ENCODE results near the gene TMEM53. TPM values are rescaled to one million over a fixed set of nuclear protein-coding genes. Genes with fewer than 3 reads are reported as not detected.

Gene TMEM53
- total RNA-seq, 1 experiment from 2014 or later, result 22.9 TPM

DNA sequence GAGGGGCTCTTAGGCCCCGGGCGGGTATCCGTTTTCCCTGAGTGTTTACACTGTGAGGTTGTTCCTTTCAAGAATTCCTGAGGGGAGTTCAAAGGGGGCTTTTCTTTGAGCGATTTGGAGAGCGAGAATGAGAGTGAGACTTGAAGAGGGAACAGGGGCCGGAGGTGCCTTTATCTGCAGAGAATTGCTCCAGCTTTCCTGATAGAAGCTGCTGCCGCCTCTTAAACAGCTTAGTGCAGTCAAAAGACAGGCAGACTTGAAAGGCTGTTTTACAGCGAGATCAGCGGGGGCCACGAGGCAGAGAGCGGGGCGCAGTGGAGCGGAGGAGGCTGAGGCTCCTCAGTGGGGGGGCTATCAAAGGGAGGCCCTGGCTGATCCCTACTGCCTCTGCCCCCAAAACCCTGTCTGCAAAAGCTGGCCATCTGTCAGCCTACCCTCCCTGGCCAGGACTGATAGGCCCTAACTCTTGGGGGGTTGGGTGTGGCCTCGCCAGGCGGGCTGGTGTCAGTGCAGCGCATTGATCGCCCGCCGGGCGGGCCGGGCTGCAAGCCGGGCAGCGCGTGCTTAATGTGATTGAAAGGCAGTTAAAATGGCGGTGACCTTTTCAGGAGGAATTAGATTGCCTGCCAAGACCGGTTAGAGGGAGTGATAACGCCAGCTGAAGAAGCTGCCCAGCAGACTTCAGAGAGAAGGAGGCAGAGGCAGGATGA is 36.4 kb downstream of the TMEM53 start:
- H3K36me3 ChIP-seq (ENCODE audit: control insufficient read depth, insufficient read depth, low read length), result peaks cover 10% of the 10 kb centered on the region
- no TSS peak for BruUV-seq (replicated peaks)
- TF ChIP-seq, protein P1, sequence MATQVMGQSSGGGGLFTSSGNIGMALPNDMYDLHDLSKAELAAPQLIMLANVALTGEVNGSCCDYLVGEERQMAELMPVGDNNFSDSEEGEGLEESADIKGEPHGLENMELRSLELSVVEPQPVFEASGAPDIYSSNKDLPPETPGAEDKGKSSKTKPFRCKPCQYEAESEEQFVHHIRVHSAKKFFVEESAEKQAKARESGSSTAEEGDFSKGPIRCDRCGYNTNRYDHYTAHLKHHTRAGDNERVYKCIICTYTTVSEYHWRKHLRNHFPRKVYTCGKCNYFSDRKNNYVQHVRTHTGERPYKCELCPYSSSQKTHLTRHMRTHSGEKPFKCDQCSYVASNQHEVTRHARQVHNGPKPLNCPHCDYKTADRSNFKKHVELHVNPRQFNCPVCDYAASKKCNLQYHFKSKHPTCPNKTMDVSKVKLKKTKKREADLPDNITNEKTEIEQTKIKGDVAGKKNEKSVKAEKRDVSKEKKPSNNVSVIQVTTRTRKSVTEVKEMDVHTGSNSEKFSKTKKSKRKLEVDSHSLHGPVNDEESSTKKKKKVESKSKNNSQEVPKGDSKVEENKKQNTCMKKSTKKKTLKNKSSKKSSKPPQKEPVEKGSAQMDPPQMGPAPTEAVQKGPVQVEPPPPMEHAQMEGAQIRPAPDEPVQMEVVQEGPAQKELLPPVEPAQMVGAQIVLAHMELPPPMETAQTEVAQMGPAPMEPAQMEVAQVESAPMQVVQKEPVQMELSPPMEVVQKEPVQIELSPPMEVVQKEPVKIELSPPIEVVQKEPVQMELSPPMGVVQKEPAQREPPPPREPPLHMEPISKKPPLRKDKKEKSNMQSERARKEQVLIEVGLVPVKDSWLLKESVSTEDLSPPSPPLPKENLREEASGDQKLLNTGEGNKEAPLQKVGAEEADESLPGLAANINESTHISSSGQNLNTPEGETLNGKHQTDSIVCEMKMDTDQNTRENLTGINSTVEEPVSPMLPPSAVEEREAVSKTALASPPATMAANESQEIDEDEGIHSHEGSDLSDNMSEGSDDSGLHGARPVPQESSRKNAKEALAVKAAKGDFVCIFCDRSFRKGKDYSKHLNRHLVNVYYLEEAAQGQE (IDR thresholded peaks at IDR 0.05; ENCODE audit: insufficient read depth in 1 of 2, low read depth in 2 of 2, low read length in 1 of 2), result no peak
- no peak for TF ChIP-seq TCF7L2 (IDR thresholded peaks at IDR 0.05; ENCODE audit: low read depth, low read length)
- TF ChIP-seq SIN3A (IDR thresholded peaks at IDR 0.05; ENCODE audit: borderline replicate concordance, insufficient read depth, low read depth, low read length), result no peak
- TF ChIP-seq, protein P2, sequence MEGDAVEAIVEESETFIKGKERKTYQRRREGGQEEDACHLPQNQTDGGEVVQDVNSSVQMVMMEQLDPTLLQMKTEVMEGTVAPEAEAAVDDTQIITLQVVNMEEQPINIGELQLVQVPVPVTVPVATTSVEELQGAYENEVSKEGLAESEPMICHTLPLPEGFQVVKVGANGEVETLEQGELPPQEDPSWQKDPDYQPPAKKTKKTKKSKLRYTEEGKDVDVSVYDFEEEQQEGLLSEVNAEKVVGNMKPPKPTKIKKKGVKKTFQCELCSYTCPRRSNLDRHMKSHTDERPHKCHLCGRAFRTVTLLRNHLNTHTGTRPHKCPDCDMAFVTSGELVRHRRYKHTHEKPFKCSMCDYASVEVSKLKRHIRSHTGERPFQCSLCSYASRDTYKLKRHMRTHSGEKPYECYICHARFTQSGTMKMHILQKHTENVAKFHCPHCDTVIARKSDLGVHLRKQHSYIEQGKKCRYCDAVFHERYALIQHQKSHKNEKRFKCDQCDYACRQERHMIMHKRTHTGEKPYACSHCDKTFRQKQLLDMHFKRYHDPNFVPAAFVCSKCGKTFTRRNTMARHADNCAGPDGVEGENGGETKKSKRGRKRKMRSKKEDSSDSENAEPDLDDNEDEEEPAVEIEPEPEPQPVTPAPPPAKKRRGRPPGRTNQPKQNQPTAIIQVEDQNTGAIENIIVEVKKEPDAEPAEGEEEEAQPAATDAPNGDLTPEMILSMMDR (IDR thresholded peaks at IDR 0.05), result no peak
- no peak for TF ChIP-seq POLR2AphosphoS5 (IDR thresholded peaks at IDR 0.05; ENCODE audit: low read depth, low read length)
- in situ Hi-C loops (cut with HindIII; ENCODE audit: low pct_unique_long_range_greater_than_20kb, low sequenced_read_pairs), result no loop called here
- H3K4me3 ChIP-seq (ENCODE audit: low read depth in 2 of 2, low read length in 2 of 2), result no peak overlapping the region
- no peaks in the 10 kb centered on the region for H3K9me3 ChIP-seq (ENCODE audit: control insufficient read depth, insufficient read depth, low read depth, low read length)
- POLR2A ChIA-PET, result interaction anchor here (0.6 kb wide), 1 partner anchor 84 kb away, joined by 5 read pairs; no protein-coding TSS in a partner anchor
- CTCF ChIA-PET, result no interaction called here
- H3K27ac ChIP-seq (ENCODE audit: low read length), result no peak overlapping the region
- no peak for ATAC-seq
- no peak for DNase-seq (ENCODE audit: low read depth, low spot score)
- intact Hi-C loops (cut with micrococcal nuclease; ENCODE audit: unreplicated experiment), result no loop called here
- H3K27me3 ChIP-seq (ENCODE audit: control insufficient read depth, insufficient read depth, low read length), result no peaks in the 10 kb centered on the region
- no peaks in the 10 kb centered on the region; the same call in 1 of the 2 replicates for H3K4me1 ChIP-seq (ENCODE audit: control insufficient read depth, insufficient read depth, low read length)

DNA sequence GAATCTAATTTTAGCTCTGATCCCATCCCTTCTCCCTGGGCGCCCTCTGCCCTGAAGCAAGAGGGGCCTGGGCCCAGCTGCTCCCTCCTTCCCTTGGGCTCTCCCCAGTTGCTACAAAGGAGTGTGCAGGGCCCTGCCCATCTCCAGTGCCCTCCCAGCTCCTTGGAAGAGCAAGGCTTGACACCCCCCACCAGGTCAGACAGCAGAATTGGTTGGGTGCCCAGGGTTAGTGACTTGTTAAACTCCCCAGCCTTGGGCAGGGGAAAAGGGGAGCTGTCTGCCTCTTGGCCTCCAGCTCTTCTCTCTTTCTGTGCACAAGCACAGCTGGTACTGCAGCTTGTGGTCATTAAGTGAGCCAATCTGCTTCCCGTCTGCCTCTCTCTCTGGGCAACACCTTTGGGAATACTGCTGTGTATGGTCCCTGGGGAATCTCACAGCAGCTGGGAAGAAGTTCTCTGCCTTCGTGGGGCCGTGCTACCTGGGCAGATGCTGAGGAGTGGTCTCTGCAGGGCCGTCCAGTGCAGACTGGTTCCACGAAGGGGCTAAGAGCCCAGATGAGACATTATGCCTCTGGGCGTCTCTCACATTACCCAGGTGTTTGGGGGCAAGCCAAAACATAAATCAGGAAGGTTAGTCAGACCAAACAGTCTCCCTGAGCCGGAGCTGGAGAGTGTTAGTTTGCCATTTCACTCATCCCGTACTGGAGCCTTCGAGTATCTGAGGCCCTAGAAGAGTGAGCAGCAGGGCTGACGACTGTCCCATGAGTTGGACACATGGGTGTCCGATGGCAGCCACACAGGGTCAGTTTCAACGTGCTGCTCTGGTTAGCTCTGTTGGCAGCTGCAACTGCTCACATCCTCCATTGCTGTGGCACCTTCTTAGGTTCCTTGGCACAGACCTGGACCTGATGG is 37.3 kb downstream of the TMEM53 start:
- no peak overlapping the region for H3K4me3 ChIP-seq (ENCODE audit: low read depth in 2 of 2, low read length in 2 of 2)
- intact Hi-C loops (cut with micrococcal nuclease; ENCODE audit: unreplicated experiment) (no loop called here), in situ Hi-C loops (cut with HindIII; ENCODE audit: low pct_unique_long_range_greater_than_20kb, low sequenced_read_pairs) (no loop called here)
- no TSS peak for BruUV-seq (replicated peaks)
- H3K36me3 ChIP-seq (ENCODE audit: control insufficient read depth, insufficient read depth, low read length), result peaks cover 13% of the 10 kb centered on the region
- ChIA-PET POLR2A (interaction anchor here (0.6 kb wide), 1 partner anchor 85 kb away, joined by 5 read pairs; no protein-coding TSS in a partner anchor), CTCF (no interaction called here)
- H3K4me1 ChIP-seq (ENCODE audit: control insufficient read depth, insufficient read depth, low read length), result no peaks in the 10 kb centered on the region; the same call in 1 of the 2 replicates
- no peak overlapping the region for H3K27ac ChIP-seq (ENCODE audit: low read length)
- H3K9me3 ChIP-seq (ENCODE audit: control insufficient read depth, insufficient read depth, low read depth, low read length), result no peaks in the 10 kb centered on the region
- no peaks in the 10 kb centered on the region for H3K27me3 ChIP-seq (ENCODE audit: control insufficient read depth, insufficient read depth, low read length)
- TF ChIP-seq, protein P1 (IDR thresholded peaks at IDR 0.05; ENCODE audit: insufficient read depth in 1 of 2, low read depth in 2 of 2, low read length in 1 of 2), result no peak
- TF ChIP-seq, protein P2 (IDR thresholded peaks at IDR 0.05), result no peak
- TF ChIP-seq SIN3A (IDR thresholded peaks at IDR 0.05; ENCODE audit: borderline replicate concordance, insufficient read depth, low read depth, low read length) (no peak), POLR2AphosphoS5 (IDR thresholded peaks at IDR 0.05; ENCODE audit: low read depth, low read length) (no peak), TCF7L2 (IDR thresholded peaks at IDR 0.05; ENCODE audit: low read depth, low read length) (no peak)
- DNase-seq (ENCODE audit: low read depth, low spot score) (no peak), ATAC-seq (no peak)
